ENCODE results near the gene GPM6B. TPM values are rescaled to one million over a fixed set of nuclear protein-coding genes. Genes with fewer than 3 reads are reported as not detected.

The GPM6B gene
- total and polyA plus RNA-seq, 2 of the 4 experiments (the other 2 are of a cell fraction) = 4.2 to 5.9 TPM

- no peaks in the 10 kb centered on the region for H4K20me1 ChIP-seq (ENCODE audit: insufficient read depth, low read length)
- no peak overlapping the region for H2AK5ac ChIP-seq (ENCODE audit: low read depth, low read length)
- no peaks in the 10 kb centered on the region for H3K79me1 ChIP-seq (ENCODE audit: low read depth in 1 of 2, low read length in 2 of 2)
- CTCF ChIA-PET = no interaction called here
- no TSS peak for BruUV-seq (replicated peaks)
- H3K27ac ChIP-seq (ENCODE audit: insufficient read depth, low read length) = no peak overlapping the region
- no peaks in the 10 kb centered on the region for H3K27me3 ChIP-seq (ENCODE audit: control insufficient read depth, insufficient read depth, low read length)
- no peak overlapping the region for H2BK20ac ChIP-seq (ENCODE audit: low read depth, low read length)
- no peak overlapping the region for H4K5ac ChIP-seq (ENCODE audit: low read depth, low read length)
- TF ChIP-seq CHD1 (IDR thresholded peaks at IDR 0.05; ENCODE audit: low read depth, low read length) (no peak), RCOR1 (IDR thresholded peaks at IDR 0.05; ENCODE audit: insufficient replicate concordance, low read length) (no peak), SMC3 (IDR thresholded peaks at IDR 0.05; ENCODE audit: low read depth, low read length) (no peak), MAFK (IDR thresholded peaks at IDR 0.05; ENCODE audit: low read depth, low read length) (no peak), RAD21 (IDR thresholded peaks at IDR 0.05; ENCODE audit: low read length) (no peak), CEBPB (IDR thresholded peaks at IDR 0.05; ENCODE audit: low read depth, low read length) (no peak), RFX5 (IDR thresholded peaks at IDR 0.05; ENCODE audit: low read depth, low read length) (no peak), MAZ (IDR thresholded peaks at IDR 0.05; ENCODE audit: borderline replicate concordance, low read depth, low read length) (no peak), BHLHE40 (IDR thresholded peaks at IDR 0.05; ENCODE audit: low read depth, low read length) (no peak), POLR2A (IDR thresholded peaks at IDR 0.05; ENCODE audit: low read depth, low read length) (no peak), FOS (IDR thresholded peaks at IDR 0.05; ENCODE audit: low read depth, low read length) (no peak), MXI1 (IDR thresholded peaks at IDR 0.05; ENCODE audit: borderline replicate concordance, low read depth, low read length) (no peak), USF2 (IDR thresholded peaks at IDR 0.05; ENCODE audit: low read depth, low read length) (no peak), NFE2L2 (IDR thresholded peaks at IDR 0.05; ENCODE audit: low read depth, low read length) (no peak)
- TF ChIP-seq, protein P1, sequence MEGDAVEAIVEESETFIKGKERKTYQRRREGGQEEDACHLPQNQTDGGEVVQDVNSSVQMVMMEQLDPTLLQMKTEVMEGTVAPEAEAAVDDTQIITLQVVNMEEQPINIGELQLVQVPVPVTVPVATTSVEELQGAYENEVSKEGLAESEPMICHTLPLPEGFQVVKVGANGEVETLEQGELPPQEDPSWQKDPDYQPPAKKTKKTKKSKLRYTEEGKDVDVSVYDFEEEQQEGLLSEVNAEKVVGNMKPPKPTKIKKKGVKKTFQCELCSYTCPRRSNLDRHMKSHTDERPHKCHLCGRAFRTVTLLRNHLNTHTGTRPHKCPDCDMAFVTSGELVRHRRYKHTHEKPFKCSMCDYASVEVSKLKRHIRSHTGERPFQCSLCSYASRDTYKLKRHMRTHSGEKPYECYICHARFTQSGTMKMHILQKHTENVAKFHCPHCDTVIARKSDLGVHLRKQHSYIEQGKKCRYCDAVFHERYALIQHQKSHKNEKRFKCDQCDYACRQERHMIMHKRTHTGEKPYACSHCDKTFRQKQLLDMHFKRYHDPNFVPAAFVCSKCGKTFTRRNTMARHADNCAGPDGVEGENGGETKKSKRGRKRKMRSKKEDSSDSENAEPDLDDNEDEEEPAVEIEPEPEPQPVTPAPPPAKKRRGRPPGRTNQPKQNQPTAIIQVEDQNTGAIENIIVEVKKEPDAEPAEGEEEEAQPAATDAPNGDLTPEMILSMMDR (conservative IDR thresholded peaks at IDR 0.05; ENCODE audit: low read depth, low read length) = no peak
- TF ChIP-seq, protein P2, sequence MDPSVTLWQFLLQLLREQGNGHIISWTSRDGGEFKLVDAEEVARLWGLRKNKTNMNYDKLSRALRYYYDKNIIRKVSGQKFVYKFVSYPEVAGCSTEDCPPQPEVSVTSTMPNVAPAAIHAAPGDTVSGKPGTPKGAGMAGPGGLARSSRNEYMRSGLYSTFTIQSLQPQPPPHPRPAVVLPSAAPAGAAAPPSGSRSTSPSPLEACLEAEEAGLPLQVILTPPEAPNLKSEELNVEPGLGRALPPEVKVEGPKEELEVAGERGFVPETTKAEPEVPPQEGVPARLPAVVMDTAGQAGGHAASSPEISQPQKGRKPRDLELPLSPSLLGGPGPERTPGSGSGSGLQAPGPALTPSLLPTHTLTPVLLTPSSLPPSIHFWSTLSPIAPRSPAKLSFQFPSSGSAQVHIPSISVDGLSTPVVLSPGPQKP (IDR thresholded peaks at IDR 0.05; ENCODE audit: borderline replicate concordance, low read depth, low read length) = no peak
- H3K14ac ChIP-seq (replicated peaks; ENCODE audit: low read depth, low read length) = no peak overlapping the region
- no peak overlapping the region for H3K56ac ChIP-seq (ENCODE audit: extremely low read depth, insufficient read depth, low read length)
- no peak overlapping the region for H3K4me3 ChIP-seq (ENCODE audit: insufficient read depth, low read depth, low read length)
- in situ Hi-C loops (cut with MboI; ENCODE audit: low sequenced_read_pairs) (no loop called here), dilution Hi-C loops (cut with HindIII; ENCODE audit: low sequenced_read_pairs, unreplicated experiment) (no loop called here), intact Hi-C loops (cut with micrococcal nuclease) (no loop called here)
- ATAC-seq (ENCODE audit: low read depth) = no peak
- no peaks in the 10 kb centered on the region for H3K9me1 ChIP-seq (ENCODE audit: insufficient read depth, low read length)
- H2BK15ac ChIP-seq (ENCODE audit: low read depth, low read length) = no peak overlapping the region
- no peak overlapping the region for H4K8ac ChIP-seq (ENCODE audit: low read depth in 2 of 2, low read length in 2 of 2)
- 71% methylated on average over 1 of the region's 3 CpGs; no CpG with 5 or more reads in 1 of the 2 experiments for WGBS, 2 experiments (ENCODE audit: extremely low coverage in 2 of 2, insufficient read length in 1 of 2)
- no peak overlapping the region for H4K91ac ChIP-seq (ENCODE audit: insufficient read depth, low read depth, low read length)
- no peaks in the 10 kb centered on the region for H3K9me3 ChIP-seq (ENCODE audit: control insufficient read depth, insufficient read depth, low read length)
- no peak overlapping the region for H3K4ac ChIP-seq (ENCODE audit: low read depth, low read length)
- H2AK9ac ChIP-seq (replicated peaks; ENCODE audit: low read depth, low read length, poor library complexity) = no peak overlapping the region
- no peak overlapping the region for H3K4me2 ChIP-seq (ENCODE audit: low read depth, low read length)
- H3K18ac ChIP-seq (ENCODE audit: low read depth, low read length) = no peak overlapping the region
- no peak overlapping the region for H3K9ac ChIP-seq (ENCODE audit: low read depth, low read length)
- H3K4me1 ChIP-seq (ENCODE audit: control insufficient read depth, insufficient read depth, low read length) = peaks cover under 1% of the 10 kb centered on the region
- no peak for DNase-seq
- no peak overlapping the region for H2BK120ac ChIP-seq (ENCODE audit: low read depth, low read length)
- POLR2A ChIA-PET (ENCODE audit: unreplicated experiment) = no interaction called here
- peaks cover 6% of the 10 kb centered on the region for H3K36me3 ChIP-seq (ENCODE audit: control insufficient read depth, insufficient read depth, low read length)
- no peak overlapping the region for H2AFZ ChIP-seq (replicated peaks; ENCODE audit: low read length, poor library complexity)
- H3K23ac ChIP-seq (ENCODE audit: low read depth, low read length) = no peak overlapping the region
- H2BK5ac ChIP-seq (ENCODE audit: low read depth, low read length, poor library complexity, severe bottlenecking) = no peak overlapping the region
Measured at GRCh38 chrX:13752646-13753045, 64.2 kb downstream of the GPM6B start.

All from IMR-90 (cell line).